ENCODE measurements around the gene FEV. TPM values are rescaled to one million over a fixed set of nuclear protein-coding genes. Genes with fewer than 3 reads are reported as not detected.

FEV gene
- polyA plus RNA-seq, 1 donor (not counting 4 experiments of a cell fraction or from before 2014, with no cell fraction given): not detected

DNA sequence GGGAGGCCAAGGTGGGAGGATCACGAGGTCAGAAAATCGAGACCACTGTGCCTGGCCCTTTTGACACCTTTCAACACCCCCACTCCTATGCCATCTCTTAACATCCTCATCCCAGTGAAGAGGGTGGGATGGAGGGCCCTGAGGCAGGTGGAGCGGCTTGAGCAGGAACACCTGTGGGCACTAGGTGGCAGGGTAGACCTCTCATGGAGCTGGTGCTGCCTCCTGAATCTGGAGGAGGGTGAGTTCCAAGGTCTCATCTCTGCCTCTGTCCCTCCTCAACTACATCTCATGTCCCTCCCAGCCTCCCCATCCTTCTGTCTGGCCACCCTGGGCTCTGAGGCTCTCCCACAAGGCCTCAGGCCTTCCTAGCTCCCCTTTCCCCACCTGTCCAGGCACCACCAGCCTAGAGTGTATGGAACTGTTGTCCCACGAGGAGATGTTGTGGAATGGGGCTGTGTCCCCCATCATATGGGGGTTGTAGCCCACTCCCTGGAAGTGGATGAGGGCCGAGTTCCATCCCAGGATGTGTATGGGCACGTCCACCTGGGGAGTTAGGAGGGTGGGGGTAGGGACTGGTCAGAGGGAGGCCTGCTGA lies 25.3 kb upstream of the FEV start:
- FAIRE-seq: peak; percentile 58
- TF ChIP-seq EZH2 (IDR thresholded peaks at IDR 0.05; ENCODE audit: low read length) (no peak), CTCF (optimal IDR thresholded peaks at IDR 0.05 in 1 of 3, IDR thresholded peaks at IDR 0.05 in 1 of 3, conservative IDR thresholded peaks at IDR 0.05 in 1 of 3; ENCODE audit: extremely low read depth in 1 of 3, insufficient read depth in 2 of 3, low read length in 3 of 3) (peak; percentile 60 to 89 (median 80))

DNA sequence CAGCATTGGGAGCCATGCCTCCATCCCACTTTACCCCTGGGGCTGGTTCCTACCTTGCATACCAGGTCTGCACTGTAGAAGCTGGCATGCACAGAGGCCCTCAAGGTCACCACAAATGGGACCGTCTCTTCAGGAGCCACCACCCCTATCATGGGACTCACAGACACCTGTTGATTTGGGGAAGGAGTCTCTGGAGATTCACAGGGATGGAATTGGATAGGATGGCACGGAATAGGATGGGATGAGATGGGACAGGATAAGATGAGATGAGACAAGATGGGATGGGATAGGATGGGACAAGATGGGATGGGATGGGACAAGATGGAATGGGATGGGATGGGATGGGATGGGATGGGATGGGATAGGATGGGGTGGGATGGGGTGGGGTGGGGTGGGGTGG lies 24.3 kb upstream of the FEV start:
- no peaks in the 10 kb centered on the region for H3K9me3 ChIP-seq (ENCODE audit: control insufficient read depth, low read depth, low read length)
- no peaks in the 10 kb centered on the region for H3K79me2 ChIP-seq (ENCODE audit: control insufficient read depth, insufficient read depth, low read length)
- no peaks in the 10 kb centered on the region for H3K4me1 ChIP-seq (ENCODE audit: control insufficient read depth, extremely low read depth, insufficient read depth, low read length)
- dilution Hi-C loops (cut with MboI; ENCODE audit: extremely low pct_ligation_motif_present, low sequenced_read_pairs): no loop called here
- no peaks in the 10 kb centered on the region for H3K9me1 ChIP-seq (ENCODE audit: control insufficient read depth, extremely low read depth, insufficient read depth, low read length)
- peaks cover 10% of the 10 kb centered on the region for H3K27me3 ChIP-seq (ENCODE audit: control insufficient read depth, extremely low read depth, insufficient read depth, low read length)
- H3K9ac ChIP-seq (ENCODE audit: control insufficient read depth, extremely low read depth, insufficient read depth, low read length): no peak overlapping the region
- H3K36me3 ChIP-seq (ENCODE audit: control insufficient read depth in 2 of 2, extremely low read depth in 1 of 2, insufficient read depth in 2 of 2, low read length in 2 of 2): no peaks in the 10 kb centered on the region
- no peak overlapping the region for H2AFZ ChIP-seq (ENCODE audit: control insufficient read depth, low read length)
- no peak overlapping the region for H3K4me2 ChIP-seq (ENCODE audit: control insufficient read depth, extremely low read depth, insufficient read depth, low read depth, low read length)
- no peak overlapping the region for H3K4me3 ChIP-seq (ENCODE audit: control insufficient read depth in 2 of 3, extremely low read depth in 1 of 3, insufficient read depth in 2 of 3, low read depth in 1 of 3, low read length in 3 of 3)
- DNase-seq (ENCODE audit: low read depth, low spot score): no peak
- FAIRE-seq: no peak
- H3K27ac ChIP-seq (ENCODE audit: control insufficient read depth, insufficient read depth, low read length): no peak overlapping the region
- TF ChIP-seq CTCF (optimal IDR thresholded peaks at IDR 0.05 in 1 of 3, IDR thresholded peaks at IDR 0.05 in 1 of 3, conservative IDR thresholded peaks at IDR 0.05 in 1 of 3; ENCODE audit: extremely low read depth in 1 of 3, insufficient read depth in 2 of 3, low read length in 3 of 3): no peak
- no peak for TF ChIP-seq EZH2 (IDR thresholded peaks at IDR 0.05; ENCODE audit: low read length)
- H4K20me1 ChIP-seq (ENCODE audit: control insufficient read depth, extremely low read depth, insufficient read depth, low read length): no peaks in the 10 kb centered on the region

More for the DNA sequence above, 25.3 kb upstream of the FEV start:
- Histone ChIP-seq H3K4me2 (ENCODE audit: control insufficient read depth, extremely low read depth, insufficient read depth, low read depth, low read length) (no peak overlapping the region), H3K9me1 (ENCODE audit: control insufficient read depth, extremely low read depth, insufficient read depth, low read length) (no peaks in the 10 kb centered on the region), H3K36me3 (ENCODE audit: control insufficient read depth in 2 of 2, extremely low read depth in 1 of 2, insufficient read depth in 2 of 2, low read length in 2 of 2) (no peaks in the 10 kb centered on the region), H3K4me1 (ENCODE audit: control insufficient read depth, extremely low read depth, insufficient read depth, low read length) (no peaks in the 10 kb centered on the region), H3K79me2 (ENCODE audit: control insufficient read depth, insufficient read depth, low read length) (no peaks in the 10 kb centered on the region), H3K27ac (ENCODE audit: control insufficient read depth, insufficient read depth, low read length) (no peak overlapping the region), H3K9me3 (ENCODE audit: control insufficient read depth, low read depth, low read length) (no peaks in the 10 kb centered on the region), H3K9ac (ENCODE audit: control insufficient read depth, extremely low read depth, insufficient read depth, low read length) (no peak overlapping the region), H4K20me1 (ENCODE audit: control insufficient read depth, extremely low read depth, insufficient read depth, low read length) (no peaks in the 10 kb centered on the region), H2AFZ (ENCODE audit: control insufficient read depth, low read length) (no peak overlapping the region), H3K4me3 (ENCODE audit: control insufficient read depth in 2 of 3, extremely low read depth in 1 of 3, insufficient read depth in 2 of 3, low read depth in 1 of 3, low read length in 3 of 3) (no peak overlapping the region), H3K27me3 (ENCODE audit: control insufficient read depth, extremely low read depth, insufficient read depth, low read length) (peaks cover 2% of the 10 kb centered on the region)
- dilution Hi-C loops (cut with MboI; ENCODE audit: extremely low pct_ligation_motif_present, low sequenced_read_pairs): no loop called here
- no peak for DNase-seq (ENCODE audit: low read depth, low spot score)

Measured in keratinocyte (primary cell).